ENCODE data around the gene SH2D3A.

- no peak for TF ChIP-seq EZH2phosphoT487 (IDR thresholded peaks at IDR 0.05; ENCODE audit: low read length)
- TF ChIP-seq, protein P1, sequence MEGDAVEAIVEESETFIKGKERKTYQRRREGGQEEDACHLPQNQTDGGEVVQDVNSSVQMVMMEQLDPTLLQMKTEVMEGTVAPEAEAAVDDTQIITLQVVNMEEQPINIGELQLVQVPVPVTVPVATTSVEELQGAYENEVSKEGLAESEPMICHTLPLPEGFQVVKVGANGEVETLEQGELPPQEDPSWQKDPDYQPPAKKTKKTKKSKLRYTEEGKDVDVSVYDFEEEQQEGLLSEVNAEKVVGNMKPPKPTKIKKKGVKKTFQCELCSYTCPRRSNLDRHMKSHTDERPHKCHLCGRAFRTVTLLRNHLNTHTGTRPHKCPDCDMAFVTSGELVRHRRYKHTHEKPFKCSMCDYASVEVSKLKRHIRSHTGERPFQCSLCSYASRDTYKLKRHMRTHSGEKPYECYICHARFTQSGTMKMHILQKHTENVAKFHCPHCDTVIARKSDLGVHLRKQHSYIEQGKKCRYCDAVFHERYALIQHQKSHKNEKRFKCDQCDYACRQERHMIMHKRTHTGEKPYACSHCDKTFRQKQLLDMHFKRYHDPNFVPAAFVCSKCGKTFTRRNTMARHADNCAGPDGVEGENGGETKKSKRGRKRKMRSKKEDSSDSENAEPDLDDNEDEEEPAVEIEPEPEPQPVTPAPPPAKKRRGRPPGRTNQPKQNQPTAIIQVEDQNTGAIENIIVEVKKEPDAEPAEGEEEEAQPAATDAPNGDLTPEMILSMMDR (IDR thresholded peaks at IDR 0.05; ENCODE audit: low read length): no peak
Measured at GRCh38 chr19:6787393-6787792, 20.2 kb upstream of the SH2D3A start.
